Liver (tissue), 3 donors: ENCODE measurements around the gene CTNNBL1.

Experiments used
- CTCF ChIP-seq: fragments of 150-350 bp; IDR thresholded peaks from 2 replicates; pipeline ENCODE4 v1.5.1; 2017; ENCODE audit warnings: improper control_type of control experiment, low read depth, low read length; ENCODE audit not compliant: missing input control
- GABPA ChIP-seq, 2 donors: IDR thresholded peaks in 1 of 2; conservative IDR thresholded peaks in 1 of 2; 2 replicates each; pipeline ENCODE4 v1.6.1; 2016; ENCODE audit warnings: antibody characterized with exemption in 2 of 2, mild to moderate bottlenecking in 1 of 2, moderate library complexity in 1 of 2
- HNF4G ChIP-seq: IDR thresholded peaks from 2 replicates; pipeline ENCODE4 v1.6.1; 2016; ENCODE audit warnings: antibody characterized with exemption
- JUND ChIP-seq, 2 donors: IDR thresholded peaks; 2 replicates each; pipeline ENCODE4 v1.6.1; 2016; ENCODE audit warnings: antibody characterized with exemption in 2 of 2
- RAD21 ChIP-seq, 2 donors: IDR thresholded peaks; 2 replicates each; pipeline ENCODE4 v1.6.1; 2016; ENCODE audit warnings: antibody characterized with exemption in 2 of 2, mild to moderate bottlenecking in 2 of 2
- REST ChIP-seq: IDR thresholded peaks from 2 replicates; pipeline ENCODE4 v1.6.1; 2016; ENCODE audit warnings: antibody characterized with exemption, mild to moderate bottlenecking
- RXRA ChIP-seq, 2 donors: IDR thresholded peaks; 2 replicates each; pipeline ENCODE4 v1.6.1; 2017 to 2018; ENCODE audit warnings: antibody characterized with exemption in 2 of 2, mild to moderate bottlenecking in 1 of 2
- TAF1 ChIP-seq: conservative IDR thresholded peaks from 2 replicates; pipeline ENCODE4 v1.6.1; 2016; ENCODE audit warnings: antibody characterized with exemption, mild to moderate bottlenecking
- YY1 ChIP-seq: IDR thresholded peaks from 2 replicates; pipeline ENCODE4 v1.6.1; 2016; ENCODE audit warnings: antibody characterized with exemption, mild to moderate bottlenecking
- TF ChIP-seq, protein P1 (sequence below): IDR thresholded peaks from 2 replicates; pipeline ENCODE4 v1.6.1; 2016; ENCODE audit warnings: antibody characterized with exemption
- TF ChIP-seq, protein P2 (sequence below): IDR thresholded peaks from 2 replicates; pipeline ENCODE4 v1.6.1; 2016; ENCODE audit warnings: antibody characterized with exemption
- donor health status: healthy.
- donor health status: healthy.

GRCh38 chr20:37777988-37778659 is 84.3 kb downstream of the CTNNBL1 start:
- TF ChIP-seq CTCF (no peak), RXRA (IDR thresholded peaks at IDR 0.05) (no peak), JUND (IDR thresholded peaks at IDR 0.05) (no peak), TAF1 (no peak), GABPA (IDR thresholded peaks at IDR 0.05 in 1 of 2, conservative IDR thresholded peaks at IDR 0.05 in 1 of 2) (no peak), REST (no peak), RAD21 (IDR thresholded peaks at IDR 0.05) (no peak), YY1 (no peak), HNF4G (no peak)
- TF ChIP-seq, protein P1, sequence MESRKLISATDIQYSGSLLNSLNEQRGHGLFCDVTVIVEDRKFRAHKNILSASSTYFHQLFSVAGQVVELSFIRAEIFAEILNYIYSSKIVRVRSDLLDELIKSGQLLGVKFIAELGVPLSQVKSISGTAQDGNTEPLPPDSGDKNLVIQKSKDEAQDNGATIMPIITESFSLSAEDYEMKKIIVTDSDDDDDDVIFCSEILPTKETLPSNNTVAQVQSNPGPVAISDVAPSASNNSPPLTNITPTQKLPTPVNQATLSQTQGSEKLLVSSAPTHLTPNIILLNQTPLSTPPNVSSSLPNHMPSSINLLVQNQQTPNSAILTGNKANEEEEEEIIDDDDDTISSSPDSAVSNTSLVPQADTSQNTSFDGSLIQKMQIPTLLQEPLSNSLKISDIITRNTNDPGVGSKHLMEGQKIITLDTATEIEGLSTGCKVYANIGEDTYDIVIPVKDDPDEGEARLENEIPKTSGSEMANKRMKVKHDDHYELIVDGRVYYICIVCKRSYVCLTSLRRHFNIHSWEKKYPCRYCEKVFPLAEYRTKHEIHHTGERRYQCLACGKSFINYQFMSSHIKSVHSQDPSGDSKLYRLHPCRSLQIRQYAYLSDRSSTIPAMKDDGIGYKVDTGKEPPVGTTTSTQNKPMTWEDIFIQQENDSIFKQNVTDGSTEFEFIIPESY = no peak
- TF ChIP-seq, protein P2, sequence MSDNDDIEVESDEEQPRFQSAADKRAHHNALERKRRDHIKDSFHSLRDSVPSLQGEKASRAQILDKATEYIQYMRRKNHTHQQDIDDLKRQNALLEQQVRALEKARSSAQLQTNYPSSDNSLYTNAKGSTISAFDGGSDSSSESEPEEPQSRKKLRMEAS = no peak
